ENCODE results near the gene OXER1.

OXER1 gene

GRCh38 chr2:42768706-42769256 is 4.8 kb upstream of the OXER1 start:
- DNase-seq, result no peak

GRCh38 chr2:42767899-42768705 is 4.2 kb upstream of the OXER1 start:
- no peak for DNase-seq

GRCh38 chr2:42767080-42767898 is 3.4 kb upstream of the OXER1 start:
- no peak for DNase-seq

GRCh38 chr2:42765686-42766085 is 1.8 kb upstream of the OXER1 start:
- no peak for DNase-seq

- no peak for DNase-seq
These were observed 966 bp upstream of the OXER1 start for GRCh38 chr2:42764901-42765300.

DNA sequence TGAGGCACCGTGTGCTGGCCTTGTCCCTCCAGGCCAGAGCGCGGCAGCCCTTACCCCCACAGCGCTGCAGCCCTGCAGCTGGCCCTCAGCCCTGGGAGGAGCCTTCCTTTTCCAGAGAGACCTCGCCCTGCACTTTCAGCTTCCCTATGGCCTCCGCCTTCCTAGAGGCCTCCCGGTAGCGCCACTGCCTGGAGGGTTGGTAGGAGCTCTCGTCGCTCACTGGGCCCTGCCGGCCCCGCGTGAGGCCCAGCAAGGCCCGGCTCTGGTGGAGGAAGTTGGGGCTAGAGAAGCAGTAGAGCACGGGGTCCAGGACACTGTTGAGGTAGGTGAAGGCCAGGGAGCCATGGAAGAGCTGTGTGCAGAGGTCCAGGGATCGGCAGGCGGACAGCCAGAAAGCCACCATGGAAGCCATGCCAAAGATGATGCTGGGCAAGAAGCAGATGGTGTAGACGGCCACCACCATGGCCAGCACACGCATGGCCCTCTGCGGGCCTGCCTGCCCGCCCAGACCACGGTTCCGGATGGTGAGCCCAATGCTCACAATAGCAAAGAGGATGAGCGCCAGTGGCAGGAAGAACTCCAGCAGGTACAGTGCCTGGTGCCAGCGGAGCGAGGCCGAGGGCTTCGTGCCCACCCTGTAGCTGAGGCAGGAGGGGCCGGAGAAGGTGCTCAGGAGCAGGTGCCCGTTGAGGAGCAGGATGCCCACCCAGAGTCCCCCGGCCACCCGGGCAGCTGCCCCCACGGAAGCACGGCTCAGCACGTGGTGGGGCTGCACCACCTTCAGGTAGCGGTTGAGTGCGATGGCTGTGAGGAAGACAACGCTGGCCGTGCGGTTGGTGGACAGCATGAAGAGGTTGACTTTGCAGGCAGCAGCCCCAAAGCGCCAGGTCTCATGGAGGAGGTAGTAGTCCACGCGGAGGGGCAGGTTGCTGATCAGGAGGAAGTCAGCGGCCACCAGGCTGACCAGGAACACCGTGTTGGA is 821 bp downstream of the OXER1 start:
- DNase-seq, result no peak

GRCh38 chr2:42762155-42762554 is 1.8 kb downstream of the OXER1 start:
- no peak for DNase-seq

GRCh38 chr2:42761554-42761953 is 2.4 kb downstream of the OXER1 start:
- no peak for DNase-seq

GRCh38 chr2:42758751-42759150 is 5.2 kb downstream of the OXER1 start:
- no peak for DNase-seq

DNA sequence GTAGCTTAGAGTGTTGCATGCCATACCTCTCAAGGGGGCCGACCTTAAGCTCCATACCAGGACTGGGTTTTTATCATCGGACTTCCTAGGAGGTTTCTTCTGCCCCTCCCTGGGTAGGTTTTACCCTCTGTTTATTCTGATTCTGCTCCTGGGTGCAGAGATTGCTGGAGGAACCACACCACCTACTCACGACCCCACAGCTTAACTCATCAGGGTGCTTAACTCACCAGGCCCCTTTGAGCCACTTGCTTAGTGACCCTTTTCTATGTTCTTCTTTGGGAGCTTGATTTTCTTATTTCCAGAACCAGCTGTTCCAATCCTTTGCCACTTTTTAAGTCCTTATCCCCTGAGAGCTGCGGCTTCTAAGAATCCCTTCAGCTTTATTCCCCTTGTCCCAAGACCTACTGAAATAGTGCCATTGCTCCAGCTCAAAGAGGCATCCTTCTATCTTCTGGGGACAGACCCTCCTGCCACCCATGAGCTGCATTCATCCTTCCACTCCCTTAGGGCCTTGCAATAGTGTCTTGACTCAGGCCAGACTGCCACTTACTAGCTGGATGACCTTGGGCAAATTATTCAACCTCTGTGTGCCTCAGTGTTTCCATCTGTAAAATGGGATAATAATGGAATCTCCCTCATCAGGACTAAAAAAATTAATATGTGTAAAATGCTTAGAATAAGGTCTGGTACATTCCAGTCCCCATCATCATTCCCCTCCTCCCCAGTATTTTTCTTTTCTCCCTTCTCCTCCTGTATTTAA is 5.8 kb downstream of the OXER1 start:
- DNase-seq, result no peak

- no peak for DNase-seq
These were observed 6.9 kb downstream of the OXER1 start for GRCh38 chr2:42756966-42757513.

DNA sequence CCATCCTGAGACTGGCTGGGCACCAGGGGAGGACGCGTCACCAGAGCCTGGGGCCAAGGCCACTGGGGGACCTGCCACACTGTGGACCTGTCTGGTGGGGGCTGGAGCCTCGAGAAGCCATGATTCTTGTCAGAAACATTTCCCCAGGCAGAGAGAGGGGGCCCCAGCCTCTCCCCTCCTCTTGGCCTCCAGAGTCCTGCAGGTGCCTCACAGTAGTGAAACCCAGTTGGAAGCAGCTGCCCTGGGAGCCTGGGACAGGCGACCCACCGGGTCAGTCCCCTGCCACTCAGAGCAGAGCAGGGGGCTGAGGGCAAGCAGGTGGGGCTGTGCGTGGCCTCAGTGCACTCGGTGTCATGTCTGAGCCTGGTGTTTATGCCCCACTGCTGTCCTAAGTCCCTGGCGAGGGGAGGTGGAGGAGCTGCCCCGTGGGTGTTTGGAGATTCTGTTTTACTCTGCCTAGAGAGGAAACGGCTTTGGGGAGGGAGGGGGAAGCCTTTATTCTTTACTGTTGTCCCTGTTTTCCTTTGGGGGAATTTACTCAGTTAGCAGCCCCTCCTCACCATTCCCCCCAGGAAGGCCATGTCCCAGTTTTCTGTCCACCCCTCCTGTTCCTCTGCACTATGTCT is 7.7 kb downstream of the OXER1 start:
- no peak for DNase-seq

DNA sequence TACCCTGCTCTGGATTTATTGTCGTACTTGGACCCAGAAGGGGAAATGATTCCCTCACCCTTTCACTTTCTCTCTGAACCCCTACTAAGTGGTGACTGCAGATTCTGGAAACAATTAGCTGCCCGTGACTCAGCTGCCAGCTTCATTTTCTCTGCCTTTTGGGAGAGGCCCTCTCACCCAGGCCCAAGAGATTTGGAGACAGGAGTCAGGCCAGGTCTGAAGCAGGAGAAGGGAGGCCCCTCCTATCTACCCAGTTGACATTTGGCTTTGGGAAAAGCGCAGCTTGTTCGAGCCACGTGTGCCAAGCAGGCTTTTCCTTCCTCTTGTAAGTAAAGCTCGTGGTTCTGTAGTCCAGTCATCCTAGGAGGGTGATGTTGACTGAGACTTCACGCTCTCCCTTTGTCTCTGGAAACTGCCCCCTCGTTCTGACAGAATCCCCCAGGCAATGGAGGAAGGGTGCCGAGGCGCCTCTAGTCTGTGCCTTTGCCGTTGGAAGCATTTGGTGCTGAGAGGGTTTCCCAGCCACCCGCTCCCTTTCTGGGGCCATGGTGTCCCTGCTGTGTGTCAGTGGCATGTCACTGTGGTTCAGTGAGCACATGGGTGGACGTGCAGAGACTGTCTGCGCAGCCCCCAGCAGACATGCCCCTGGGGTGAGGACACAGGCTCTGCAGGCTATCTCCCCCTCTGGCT is 8.6 kb downstream of the OXER1 start:
- no peak for DNase-seq

- no peak for DNase-seq
These were observed 9.2 kb downstream of the OXER1 start for GRCh38 chr2:42754776-42755140.

- DNase-seq, result no peak
These were observed 9.7 kb downstream of the OXER1 start for GRCh38 chr2:42754021-42754775.

DNA sequence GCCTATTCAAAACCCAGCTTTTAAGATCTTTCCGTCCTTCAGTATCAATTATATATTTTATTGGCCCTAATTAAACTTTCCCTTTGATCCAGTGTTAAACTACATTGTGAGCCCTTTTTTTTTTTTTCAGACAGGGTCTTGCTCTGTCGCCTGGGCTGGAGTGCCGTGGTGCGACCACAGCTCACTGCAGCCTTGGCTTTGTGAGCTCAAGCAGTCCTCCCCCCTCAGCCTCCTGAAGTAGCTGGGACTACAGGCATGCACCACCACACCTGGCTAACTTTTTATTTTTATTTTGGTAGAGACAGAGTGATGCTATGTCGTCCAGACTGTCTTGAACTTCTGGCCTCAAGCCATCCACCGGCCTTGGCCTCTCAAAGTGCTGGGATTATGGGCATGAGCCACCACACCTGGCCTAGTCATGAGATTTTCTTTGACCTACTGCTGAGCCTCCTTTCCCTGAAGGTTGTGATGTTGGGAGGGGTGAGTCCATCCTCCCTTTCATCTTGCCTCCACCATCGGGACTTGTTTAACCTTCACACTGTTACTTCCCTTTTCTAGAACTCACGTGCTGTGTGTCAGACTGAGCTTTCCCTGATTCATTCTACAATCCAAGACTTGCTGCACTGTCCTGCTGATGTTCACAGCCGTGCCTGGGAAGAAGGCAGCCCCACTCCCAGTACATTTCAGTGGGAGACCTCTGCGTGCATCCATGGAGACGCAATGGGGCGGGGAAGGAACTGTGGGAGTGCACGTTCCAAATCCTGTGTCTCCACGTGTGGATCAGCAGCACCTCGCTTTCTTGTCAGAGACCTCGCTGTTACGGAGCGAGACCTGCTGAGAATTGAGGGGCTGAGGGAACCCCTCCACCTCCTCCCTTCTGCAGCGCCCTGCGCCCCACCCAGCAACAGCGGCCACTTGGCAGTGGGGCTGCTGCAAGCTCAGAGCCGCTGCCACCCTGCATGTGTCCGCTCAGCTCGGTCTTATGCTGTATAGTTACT is 10.8 kb downstream of the OXER1 start:
- DNase-seq, result no peak

- DNase-seq, result no peak
These were observed 11.6 kb downstream of the OXER1 start for GRCh38 chr2:42752314-42752713.

- DNase-seq, result no peak
These were observed 15.1 kb downstream of the OXER1 start for GRCh38 chr2:42748840-42749239.

Measured in activated CD4-positive, alpha-beta T cell treated with anti-CD3 and anti-CD28 coated beads, Interleukin-2, Interleukin-6, amounts not matched to agents 100 ng/mL and 50 ng/mL, durations not matched to agents 16 hours and 8 hours (primary cell).